ENCODE measurements around the gene IL18R1. TPM values are rescaled to one million over a fixed set of nuclear protein-coding genes. Genes with fewer than 3 reads are reported as not detected.

IL18R1 gene, protein sequence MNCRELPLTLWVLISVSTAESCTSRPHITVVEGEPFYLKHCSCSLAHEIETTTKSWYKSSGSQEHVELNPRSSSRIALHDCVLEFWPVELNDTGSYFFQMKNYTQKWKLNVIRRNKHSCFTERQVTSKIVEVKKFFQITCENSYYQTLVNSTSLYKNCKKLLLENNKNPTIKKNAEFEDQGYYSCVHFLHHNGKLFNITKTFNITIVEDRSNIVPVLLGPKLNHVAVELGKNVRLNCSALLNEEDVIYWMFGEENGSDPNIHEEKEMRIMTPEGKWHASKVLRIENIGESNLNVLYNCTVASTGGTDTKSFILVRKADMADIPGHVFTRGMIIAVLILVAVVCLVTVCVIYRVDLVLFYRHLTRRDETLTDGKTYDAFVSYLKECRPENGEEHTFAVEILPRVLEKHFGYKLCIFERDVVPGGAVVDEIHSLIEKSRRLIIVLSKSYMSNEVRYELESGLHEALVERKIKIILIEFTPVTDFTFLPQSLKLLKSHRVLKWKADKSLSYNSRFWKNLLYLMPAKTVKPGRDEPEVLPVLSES
- 0.49 to 1.2 TPM (median 0.82 TPM) in 5 replicates for total RNA-seq (2022; extraction: Qiagen RNA extraction; ENCODE audit: low read depth)

DNA sequence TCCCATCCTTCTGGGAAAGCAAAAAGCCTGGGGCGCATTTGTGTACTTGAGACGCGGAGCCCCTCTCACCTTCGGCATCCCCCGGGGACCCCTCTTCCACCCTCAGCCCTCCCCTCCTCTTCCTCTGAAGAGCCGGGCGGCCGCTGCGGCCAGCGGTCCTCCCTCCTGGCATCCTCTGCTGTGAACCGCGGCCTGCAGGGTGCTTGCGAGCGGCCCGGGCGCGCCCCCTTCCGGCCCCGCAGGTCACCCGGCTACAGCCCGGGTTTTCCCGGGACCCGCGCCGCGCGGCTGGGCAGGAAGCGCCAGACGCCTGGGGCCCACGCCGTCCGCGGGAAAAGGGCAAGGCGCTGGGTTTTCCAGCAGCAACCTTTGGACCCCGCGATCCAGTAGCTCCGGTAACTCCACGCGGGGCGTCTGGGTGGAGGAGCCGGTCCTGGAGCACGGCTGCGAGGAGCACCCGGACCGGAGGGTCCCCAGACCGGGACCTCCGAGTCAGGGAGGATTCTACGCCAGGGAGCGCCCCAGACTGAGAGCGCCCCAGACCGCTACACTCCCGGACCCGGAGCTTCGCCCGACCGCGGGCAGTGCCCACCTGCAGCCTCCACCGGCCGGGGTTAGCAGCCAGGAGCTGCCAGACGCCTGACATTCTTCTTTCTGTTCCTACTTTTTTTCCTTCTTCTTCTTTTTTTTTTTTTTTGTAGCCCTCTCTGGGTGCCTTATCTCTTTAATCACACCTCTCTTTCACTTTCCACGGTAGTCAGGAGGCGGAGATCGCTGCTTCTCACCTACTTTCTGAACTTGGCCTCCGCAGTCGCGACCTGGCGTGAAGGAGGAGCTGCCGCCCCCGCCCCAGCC is at the start of gene IL18R1:
Gene IL18R1 (plus strand): TSS at position 271 of the 855 bp plus-strand sequence. CDS start 6,865 bp downstream, outside the sequence.

DNA sequence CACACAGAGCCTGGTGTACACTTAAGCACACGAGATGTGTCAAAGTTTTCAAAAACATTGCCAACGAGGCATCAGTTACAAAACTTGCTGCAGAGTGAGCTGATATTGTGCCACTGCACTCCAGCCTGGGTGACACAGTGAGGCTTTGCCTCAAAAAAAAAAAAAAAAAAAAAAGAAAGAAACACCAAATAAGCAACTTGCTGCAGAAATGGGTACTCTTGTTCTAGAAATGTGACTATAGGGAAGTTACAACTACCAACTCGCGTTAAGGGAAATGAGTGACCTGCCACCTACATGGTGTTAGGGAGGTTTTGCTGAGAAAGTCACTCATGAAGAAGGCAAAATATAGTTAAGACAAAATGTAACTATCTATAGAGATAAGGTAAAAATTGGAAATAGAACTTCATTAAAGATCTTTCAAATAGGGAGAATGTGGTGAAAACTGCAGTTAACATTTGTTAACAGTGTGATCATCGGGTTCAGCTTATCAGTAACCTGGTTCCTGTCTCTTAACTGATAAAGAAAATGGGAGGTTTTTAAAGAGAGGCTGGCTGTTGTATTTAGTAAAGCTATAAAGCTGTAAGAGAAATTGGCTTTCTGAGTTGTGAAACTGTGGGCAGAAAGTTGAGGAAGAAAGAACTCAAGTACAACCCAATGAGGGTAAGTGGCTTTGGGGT is 44.5 kb upstream of the IL18R1 start, which contains the start of gene IL1RL1:
Gene IL1RL1 (plus strand): TSS at position 600 of the 677 bp plus-strand sequence. CDS start 26,702 bp downstream, outside the sequence.

DNA sequence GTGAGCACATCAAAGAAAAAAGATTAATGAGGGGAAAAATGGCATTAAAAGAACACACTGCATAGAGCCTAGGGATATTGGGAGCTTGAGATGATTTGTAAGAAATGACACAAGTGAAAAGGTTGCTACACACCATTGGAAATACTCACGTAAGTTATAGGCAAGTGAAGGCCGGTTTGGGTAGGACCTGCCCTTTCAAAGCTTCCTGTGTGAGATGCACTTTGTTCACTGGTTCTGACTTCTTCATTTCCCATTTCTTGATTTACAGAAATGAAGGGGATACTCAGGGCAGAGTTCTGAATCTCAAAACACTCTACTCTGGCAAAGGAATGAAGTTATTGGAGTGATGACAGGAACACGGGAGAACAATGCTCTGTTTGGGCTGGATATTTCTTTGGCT is 67.3 kb downstream of the IL18R1 start, which contains the start of gene IL18RAP:
Gene IL18RAP (plus strand): TSS at position 251 of the 400 bp plus-strand sequence. CDS start 118 bp downstream, at position 369.

Other genes starting within 250 kb of the IL18R1 start
- gene IL1R1, start 213.1 kb upstream of the IL18R1 start, total RNA-seq (2022; extraction: Qiagen RNA extraction; ENCODE audit: low read depth), result 27.0 to 46.0 TPM (median 40.9 TPM) in 5 replicates
- gene IL1RL2, start 168.8 kb upstream of the IL18R1 start, total RNA-seq (2022; extraction: Qiagen RNA extraction; ENCODE audit: low read depth), result not detected in 5 replicates
- 0.68 to 1.2 TPM (median 1.1 TPM) in 5 replicates for gene IL1RL1, start 44.2 kb upstream of the IL18R1 start, total RNA-seq (2022; extraction: Qiagen RNA extraction; ENCODE audit: low read depth)
- not detected in 5 replicates for gene IL18RAP, start 67.4 kb downstream of the IL18R1 start, total RNA-seq (2022; extraction: Qiagen RNA extraction; ENCODE audit: low read depth)
- gene SLC9A4, start 117.4 kb downstream of the IL18R1 start, total RNA-seq (2022; extraction: Qiagen RNA extraction; ENCODE audit: low read depth), result not detected in 5 replicates

All from A549 treated with ZK216348 at 1 μM for 4 hours (cell line).